GM18951 (cell line): Measurements from ENCODE around the gene ZNF420.
A peak's percentile ranks its signal among the peaks of the same experiment; 100 is the strongest.
"Not testable (repeated sequence)": the region's sequence is repeated elsewhere in the genome, so short reads cannot be mapped to it uniquely, and the experiment has no call there.

ENCODE experiments used
- POLR2A ChIP-seq: IDR thresholded peaks from 4 replicates; pipeline ENCODE4 v1.6.1; 2011; ENCODE audit warnings: mild to moderate bottlenecking; ENCODE audit not compliant: insufficient read length, insufficient read depth; ENCODE audit errors: extremely low read depth
- in situ Hi-C: fragments of 300-500 bp; cut with MboI; formaldehyde crosslinking; loops from one replicate; pipeline ENCODE4 v1.12.0; 2022; ENCODE audit warnings: low sequenced_read_pairs, mixed read lengths, inconsistent platforms; ENCODE audit not compliant: unreplicated experiment

ZNF420 gene

GRCh38 chr19:37114001-37114400 is 35.8 kb downstream of the ZNF420 start:
- no peak for TF ChIP-seq POLR2A
- in situ Hi-C loops: no loop called here

DNA sequence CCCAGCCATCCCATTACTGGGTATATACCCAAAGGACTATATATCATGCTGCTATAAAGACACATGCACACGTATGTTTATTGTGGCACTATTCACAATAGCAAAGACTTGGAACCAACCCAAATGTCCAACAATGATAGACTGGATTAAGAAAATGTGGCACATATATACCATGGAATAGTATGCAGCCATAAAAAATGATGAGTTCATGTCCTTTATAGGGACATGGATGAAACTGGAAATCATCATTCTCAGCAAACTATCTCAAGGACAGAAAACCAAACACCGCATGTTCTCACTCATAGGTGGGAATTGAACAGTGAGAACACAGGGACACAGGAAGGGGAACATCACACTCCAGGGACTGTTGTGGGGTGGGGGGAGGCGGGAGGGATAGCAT is 43.9 kb downstream of the ZNF420 start:
- in situ Hi-C loops: not testable (repeated sequence)

- no peak for TF ChIP-seq POLR2A
- in situ Hi-C loops: no loop called here
Measured at GRCh38 chr19:37127999-37128820, 50.0 kb downstream of the ZNF420 start.

GRCh38 chr19:37128821-37129177 is 50.6 kb downstream of the ZNF420 start:
- TF ChIP-seq POLR2A: no peak
- in situ Hi-C loops: no loop called here

GRCh38 chr19:37136111-37136510 is 57.9 kb downstream of the ZNF420 start:
- in situ Hi-C loops: no loop called here
- no peak for TF ChIP-seq POLR2A

- in situ Hi-C loops: no loop called here
- no peak for TF ChIP-seq POLR2A
Measured at GRCh38 chr19:37148214-37148613, 70.0 kb downstream of the ZNF420 start.

DNA sequence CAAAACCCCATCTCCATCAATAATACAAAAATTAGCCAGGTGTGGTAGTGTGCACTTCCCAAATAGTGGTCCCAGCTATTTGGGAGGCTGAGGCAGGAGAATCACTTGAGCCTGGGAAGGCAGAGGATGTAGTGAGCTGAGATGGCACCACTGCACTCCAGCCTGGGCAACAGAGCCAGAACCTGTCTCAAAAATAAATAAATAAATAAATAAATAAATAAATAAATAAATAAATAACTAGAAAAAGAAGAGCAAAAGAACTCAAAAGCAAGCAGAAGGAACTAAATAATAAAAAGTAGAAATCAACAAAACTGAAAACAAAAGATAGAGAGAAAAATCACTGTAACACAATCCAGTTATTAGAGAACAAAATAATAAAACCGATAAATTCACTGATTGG is 81.9 kb downstream of the ZNF420 start:
- TF ChIP-seq POLR2A: no peak
- in situ Hi-C loops: no loop called here

- TF ChIP-seq POLR2A: no peak
- in situ Hi-C loops: no loop called here
Measured at GRCh38 chr19:37165635-37166034, 87.4 kb downstream of the ZNF420 start.

DNA sequence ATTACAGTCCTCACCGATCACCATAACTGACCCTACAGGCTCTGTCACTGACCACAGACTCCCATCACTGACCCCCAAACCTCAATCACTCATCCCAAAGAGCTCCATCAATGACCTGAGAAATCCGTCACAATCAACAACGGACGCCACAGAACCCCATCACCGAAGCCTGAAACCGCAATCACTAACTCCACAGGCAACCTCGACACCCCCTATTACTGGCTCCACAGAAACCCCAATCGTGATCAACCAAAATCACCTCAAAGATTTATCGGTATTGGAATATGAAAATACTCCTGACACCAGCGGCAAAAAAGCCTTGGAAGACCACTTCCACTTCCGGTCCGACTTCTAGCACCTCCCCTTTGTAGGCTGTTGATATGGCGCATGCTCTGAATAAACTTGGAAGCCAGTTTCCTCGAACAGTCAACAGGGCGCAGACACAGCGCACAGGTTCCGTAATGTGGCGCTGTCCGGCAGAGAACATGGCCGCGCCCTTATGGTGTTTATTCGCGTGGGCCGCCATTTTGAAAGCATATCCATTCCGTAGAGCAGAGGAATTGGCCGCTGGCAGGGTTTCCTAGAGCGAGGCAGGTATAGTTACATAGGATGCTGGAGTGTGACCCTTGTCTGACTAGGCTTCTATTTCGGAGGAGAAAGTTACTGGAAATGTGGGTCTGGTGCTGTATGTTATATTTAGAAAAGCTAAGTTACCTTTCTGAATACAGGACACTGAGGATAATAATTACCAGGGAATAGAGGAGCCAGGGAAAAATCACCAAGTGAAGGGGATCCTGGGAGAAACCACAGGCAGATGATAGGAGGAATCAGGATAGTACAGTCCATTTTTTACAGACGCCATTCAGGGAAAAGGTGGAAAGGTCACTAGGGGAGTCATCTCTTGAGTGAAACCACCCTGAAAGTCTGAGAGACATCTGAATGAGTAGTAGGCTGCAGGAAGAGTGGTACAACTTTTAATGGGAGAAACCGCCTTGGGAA is 94.4 kb downstream of the ZNF420 start, which contains the start of gene ZNF585A:
ZNF585A (minus strand) TSS at position 328 of the 999 bp plus-strand sequence. CDS start 2,785 bp downstream, outside the sequence.
- peak; percentile 52 for TF ChIP-seq POLR2A
- in situ Hi-C loops: no loop called here
